ENCODE results near the gene ST3GAL4. TPM values are rescaled to one million over a fixed set of nuclear protein-coding genes. Genes with fewer than 3 reads are reported as not detected.

The ST3GAL4 gene
- total RNA-seq, 1 experiment from 2014 or later = 17.3 TPM

- TF ChIP-seq E2F1 (CRISPR knock-in tag; IDR thresholded peaks at IDR 0.05) (no peak), ZBTB43 (CRISPR knock-in tag; IDR thresholded peaks at IDR 0.05) (no peak), ERG (CRISPR knock-in tag; IDR thresholded peaks at IDR 0.05) (no peak), ZNF263 (CRISPR knock-in tag; IDR thresholded peaks at IDR 0.05; ENCODE audit: low read depth) (no peak)
Measured at GRCh38 chr11:126405906-126406305, 50.4 kb downstream of the ST3GAL4 start (continued).

GRCh38 chr11:126406368-126406767 is 50.9 kb downstream of the ST3GAL4 start:
- no peak overlapping the region for H3K27ac Mint-ChIP-seq
- TF ChIP-seq E2F4 (CRISPR knock-in tag; IDR thresholded peaks at IDR 0.05; ENCODE audit: borderline replicate concordance, low read depth) = no peak
- no peak for TF ChIP-seq AR (CRISPR knock-in tag; IDR thresholded peaks at IDR 0.05)
- no peak for TF ChIP-seq ZNF512 (CRISPR knock-in tag; IDR thresholded peaks at IDR 0.05; ENCODE audit: borderline replicate concordance)
- no peak for TF ChIP-seq ZMAT4 (CRISPR knock-in tag; IDR thresholded peaks at IDR 0.05)
- TF ChIP-seq TEAD1 (CRISPR knock-in tag; IDR thresholded peaks at IDR 0.05) = no peak
- TF ChIP-seq ZNF532 (CRISPR knock-in tag; IDR thresholded peaks at IDR 0.05; ENCODE audit: borderline replicate concordance) = no peak
- no peak for TF ChIP-seq ZNF317 (CRISPR knock-in tag; IDR thresholded peaks at IDR 0.05; ENCODE audit: borderline replicate concordance, low read depth)
- no peak for TF ChIP-seq GABPB1 (CRISPR knock-in tag; IDR thresholded peaks at IDR 0.05)
- TF ChIP-seq TP53 (CRISPR knock-in tag; IDR thresholded peaks at IDR 0.05) = no peak
- no peak for TF ChIP-seq CREM (CRISPR knock-in tag; IDR thresholded peaks at IDR 0.05)
- TF ChIP-seq ZNF281 (CRISPR knock-in tag; IDR thresholded peaks at IDR 0.05) = no peak
- TF ChIP-seq FOXK1 (CRISPR knock-in tag; IDR thresholded peaks at IDR 0.05) = no peak
- TF ChIP-seq ZBTB21 (CRISPR knock-in tag; IDR thresholded peaks at IDR 0.05; ENCODE audit: borderline replicate concordance) = no peak

More at GRCh38 chr11:126406368-126406767, 50.9 kb downstream of the ST3GAL4 start:
- ChIA-PET CTCF (no interaction called here), POLR2A (no interaction called here)
- peaks cover 32% of the 10 kb centered on the region for H3K4me1 Mint-ChIP-seq
- no peaks in the 10 kb centered on the region for H3K27me3 Mint-ChIP-seq (ENCODE audit: low read depth)
- H3K36me3 Mint-ChIP-seq = peaks cover 6% of the 10 kb centered on the region
- no peak for ATAC-seq
- no peak overlapping the region for H3K4me3 Mint-ChIP-seq
- no peak for DNase-seq (ENCODE audit: low spot score)
- H3K9me3 Mint-ChIP-seq = no peaks in the 10 kb centered on the region
